Neural cell (in vitro differentiated cells): ENCODE measurements around the gene PRUNE2.

ENCODE experiments used
- CTCF ChIP-seq: fragments of 450-650 bp; IDR thresholded peaks from 2 replicates; pipeline ENCODE4 v1.5.1; 2014; ENCODE audit warnings: antibody characterized with exemption, mild to moderate bottlenecking, moderate library complexity; ENCODE audit not compliant: poor library complexity, severe bottlenecking
- EP300 ChIP-seq: fragments of 450-650 bp; conservative IDR thresholded peaks from 2 replicates; pipeline ENCODE4 v1.6.1; 2014; ENCODE audit warnings: antibody characterized with exemption, mild to moderate bottlenecking, moderate library complexity; ENCODE audit not compliant: poor library complexity, severe bottlenecking
- MXI1 ChIP-seq: fragments of 450-650 bp; conservative IDR thresholded peaks from 2 replicates; pipeline ENCODE4 v1.6.1; 2014; ENCODE audit warnings: antibody characterized with exemption, mild to moderate bottlenecking; ENCODE audit not compliant: poor library complexity, severe bottlenecking
- POLR2AphosphoS5 ChIP-seq: IDR thresholded peaks from 2 replicates; pipeline ENCODE4 v1.6.1; 2012
- TAF1 ChIP-seq: IDR thresholded peaks from 2 replicates; pipeline ENCODE4 v1.6.1; 2012; ENCODE audit warnings: low read depth

- TF ChIP-seq CTCF (no peak), EP300 (no peak), POLR2AphosphoS5 (no peak), TAF1 (no peak), MXI1 (no peak)
These were observed 214.9 kb downstream of the PRUNE2 start for GRCh38 chr9:76690973-76691370.
